Esophagus mucosa (tissue), 1 donor: Measurements from ENCODE around the gene SUGCT. TPM values are rescaled to one million over a fixed set of nuclear protein-coding genes. Genes with fewer than 3 reads are reported as not detected.

Experiments
- ATAC-seq: fragments of 200-7000 bp; cut with Tn5 transposase; one replicate; pipeline ENCODE4 v1.9.1; 2020
- total RNA-seq: library from RNA; stranded (reverse); gene quantifications from one replicate; pipeline ENCODE4 v1.2.4, GENCODE V29; 2023
- donor health status: DM: yes; HTN: yes; CAD: no.

The SUGCT gene
- total RNA-seq, 1 donor from 2014 or later = 8.2 TPM

DNA sequence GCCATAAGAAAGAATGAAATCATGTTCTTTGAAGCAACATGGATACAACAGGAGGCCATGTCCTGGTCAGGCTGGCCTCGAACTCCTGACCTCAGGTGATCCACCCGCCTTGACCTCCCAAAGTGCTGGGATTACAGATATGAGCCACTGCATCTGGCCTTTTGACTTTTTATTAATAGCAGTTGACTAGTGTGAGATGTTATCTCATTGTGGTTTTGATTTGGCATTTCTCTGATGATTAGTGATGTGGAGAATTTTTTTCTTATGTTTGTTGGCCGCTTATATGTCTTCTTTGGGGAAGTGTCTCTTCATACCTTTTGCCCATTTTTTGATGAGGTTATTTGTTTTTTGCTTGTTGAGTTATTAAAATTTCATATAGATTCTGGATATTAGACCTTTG is 400.9 kb downstream of the SUGCT start:
- no peak for ATAC-seq

DNA sequence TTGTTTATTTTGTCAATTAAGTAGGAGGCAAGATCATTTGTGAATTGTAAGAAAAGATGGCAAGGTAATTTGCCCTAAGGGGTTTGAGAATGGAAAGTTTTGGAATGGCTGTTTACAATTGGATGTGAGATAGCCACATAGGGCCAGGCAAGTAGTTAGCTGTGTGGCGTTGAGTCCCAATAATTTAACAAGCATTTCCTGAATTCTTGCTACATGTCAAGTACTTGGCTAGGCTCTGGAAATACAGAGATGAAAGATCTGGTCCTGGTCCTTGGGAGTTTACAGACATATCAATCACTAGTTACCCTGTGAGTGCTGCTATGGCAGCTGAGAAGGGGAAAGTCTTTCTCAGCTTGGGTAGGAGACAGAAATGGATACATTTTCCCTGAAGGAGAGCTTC is 401.6 kb downstream of the SUGCT start:
- no peak for ATAC-seq

DNA sequence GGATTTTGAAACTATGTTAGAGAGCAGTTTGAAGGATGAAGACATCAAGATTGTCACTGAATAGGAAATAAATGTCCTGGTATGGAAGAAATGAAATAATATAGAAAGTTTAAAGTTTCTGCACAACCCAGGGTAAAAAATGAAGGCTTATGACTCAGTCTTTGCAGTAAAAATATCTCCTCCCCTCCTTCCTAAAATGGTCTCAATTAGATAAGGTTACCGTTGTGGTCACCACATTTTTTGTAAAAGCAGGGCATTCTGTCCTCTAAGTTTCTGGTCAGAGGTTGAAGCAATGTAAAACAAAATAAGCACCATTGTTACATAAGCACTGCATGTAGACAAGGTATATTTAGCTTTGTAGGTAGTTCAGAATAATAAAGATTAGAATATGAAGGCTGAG is 403.5 kb downstream of the SUGCT start:
- ATAC-seq = no peak

DNA sequence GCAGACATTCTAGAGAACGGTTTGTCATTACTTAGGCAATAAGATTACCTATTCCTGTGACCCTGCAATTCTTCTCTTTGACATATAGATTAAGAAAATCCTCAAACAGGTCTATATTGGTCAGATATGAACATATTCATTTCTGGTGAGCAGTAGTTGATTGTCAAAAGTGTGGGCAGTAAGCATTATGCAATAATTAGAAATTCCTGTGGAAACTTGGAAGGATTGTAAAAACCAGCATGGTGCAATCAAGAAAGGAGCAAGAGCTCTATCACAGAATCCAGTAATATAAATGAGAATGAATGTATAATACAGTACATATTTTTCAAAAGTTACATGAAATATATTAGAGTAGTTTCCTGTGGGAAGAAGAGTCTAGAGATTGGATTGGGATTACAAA is 406.5 kb downstream of the SUGCT start:
- no peak for ATAC-seq

DNA sequence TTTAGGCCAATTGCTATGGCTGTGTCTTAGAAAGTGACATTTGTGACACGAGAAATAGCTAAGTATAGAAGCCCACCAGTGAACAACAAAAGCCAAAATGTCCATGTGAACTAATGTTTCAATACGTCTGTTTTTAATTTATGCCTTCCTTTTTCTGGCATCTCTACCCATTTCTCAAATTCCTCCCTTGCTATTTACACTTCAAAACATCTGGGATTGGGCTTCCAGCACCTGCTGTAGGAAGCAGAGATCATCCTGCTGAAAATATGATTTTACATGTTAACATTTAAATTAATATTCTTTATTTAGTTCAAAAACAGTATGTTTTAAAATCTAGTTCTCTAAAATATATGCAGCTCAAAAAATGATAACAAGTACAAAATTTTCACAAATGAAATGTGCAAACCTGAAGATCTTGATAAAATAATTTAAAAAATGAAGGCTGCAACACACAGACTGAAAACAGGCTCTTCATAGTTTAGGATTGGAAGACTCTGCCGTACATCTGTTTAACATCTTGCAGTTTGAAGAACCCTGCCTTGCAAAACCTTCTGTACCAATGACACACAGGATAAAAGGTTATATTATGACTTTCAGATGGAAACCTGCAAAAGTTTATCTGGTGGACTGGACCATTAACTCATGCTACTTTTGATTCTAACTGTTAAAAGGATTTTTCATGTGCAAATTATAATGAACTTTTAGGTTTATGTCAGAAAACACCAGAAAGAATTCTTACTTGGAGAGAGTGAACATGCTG is 408.4 kb downstream of the SUGCT start:
- no peak for ATAC-seq

DNA sequence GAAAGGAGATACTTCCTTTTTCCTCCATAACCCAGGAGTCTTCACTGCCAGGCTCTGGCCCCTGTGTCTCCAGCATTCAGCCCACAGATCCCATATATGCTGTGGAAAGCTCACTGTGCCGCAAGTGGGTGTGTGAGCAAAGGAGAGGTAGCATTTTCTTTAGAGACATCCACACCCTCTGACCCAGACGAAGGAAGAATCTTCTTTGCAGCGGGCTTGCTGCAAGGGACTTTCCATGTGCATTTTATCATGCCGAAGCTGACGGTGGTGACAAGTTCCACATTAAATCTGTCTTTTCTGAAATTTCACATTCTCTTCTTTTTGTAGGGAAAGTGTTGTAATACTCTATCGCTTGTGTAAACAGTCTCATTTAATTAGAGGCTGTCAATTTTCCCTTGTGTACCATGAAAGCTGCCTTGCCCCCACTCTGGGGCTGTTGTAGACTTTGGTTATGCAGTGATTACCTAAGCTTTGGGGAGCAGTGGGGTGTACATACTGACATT is 409.5 kb downstream of the SUGCT start:
- no peak for ATAC-seq

DNA sequence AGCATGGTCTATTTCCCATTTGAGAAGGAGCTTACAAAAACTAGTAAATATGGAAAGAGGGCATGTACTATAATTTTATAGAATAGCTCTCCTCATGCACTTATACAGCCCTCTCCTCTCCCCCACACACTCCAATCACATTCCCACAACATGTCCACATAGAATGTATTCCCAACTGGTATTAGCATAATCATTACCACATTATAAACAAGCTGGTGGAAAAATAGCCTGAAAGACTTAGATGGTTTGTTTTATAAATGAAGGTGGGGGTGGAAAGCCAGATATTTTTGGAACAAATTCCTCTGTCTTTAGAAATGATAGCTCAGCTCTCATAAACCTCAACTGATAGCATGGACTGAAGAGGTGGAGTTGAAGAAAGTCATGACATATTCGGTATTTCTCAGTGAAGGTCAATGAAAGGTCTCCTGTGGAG is 410.1 kb downstream of the SUGCT start:
- ATAC-seq = no peak

DNA sequence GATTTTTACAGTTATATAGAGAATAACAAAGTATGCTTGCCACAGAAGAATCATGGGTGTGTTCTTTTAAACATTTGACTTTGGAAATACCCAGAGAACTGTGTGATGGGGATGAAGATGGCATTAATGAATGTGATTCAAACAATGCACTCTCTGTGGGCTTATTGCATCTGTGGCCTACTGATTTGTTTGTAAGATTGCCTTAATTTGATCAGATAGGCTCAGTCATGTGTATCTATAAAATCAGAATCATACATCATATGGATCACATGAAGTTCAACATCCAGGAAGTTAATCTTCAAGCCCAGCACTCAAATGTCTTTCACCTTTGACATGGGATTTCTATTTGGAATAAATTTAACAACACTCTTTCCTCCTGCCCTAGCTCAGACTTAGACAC is 410.9 kb downstream of the SUGCT start:
- no peak for ATAC-seq

DNA sequence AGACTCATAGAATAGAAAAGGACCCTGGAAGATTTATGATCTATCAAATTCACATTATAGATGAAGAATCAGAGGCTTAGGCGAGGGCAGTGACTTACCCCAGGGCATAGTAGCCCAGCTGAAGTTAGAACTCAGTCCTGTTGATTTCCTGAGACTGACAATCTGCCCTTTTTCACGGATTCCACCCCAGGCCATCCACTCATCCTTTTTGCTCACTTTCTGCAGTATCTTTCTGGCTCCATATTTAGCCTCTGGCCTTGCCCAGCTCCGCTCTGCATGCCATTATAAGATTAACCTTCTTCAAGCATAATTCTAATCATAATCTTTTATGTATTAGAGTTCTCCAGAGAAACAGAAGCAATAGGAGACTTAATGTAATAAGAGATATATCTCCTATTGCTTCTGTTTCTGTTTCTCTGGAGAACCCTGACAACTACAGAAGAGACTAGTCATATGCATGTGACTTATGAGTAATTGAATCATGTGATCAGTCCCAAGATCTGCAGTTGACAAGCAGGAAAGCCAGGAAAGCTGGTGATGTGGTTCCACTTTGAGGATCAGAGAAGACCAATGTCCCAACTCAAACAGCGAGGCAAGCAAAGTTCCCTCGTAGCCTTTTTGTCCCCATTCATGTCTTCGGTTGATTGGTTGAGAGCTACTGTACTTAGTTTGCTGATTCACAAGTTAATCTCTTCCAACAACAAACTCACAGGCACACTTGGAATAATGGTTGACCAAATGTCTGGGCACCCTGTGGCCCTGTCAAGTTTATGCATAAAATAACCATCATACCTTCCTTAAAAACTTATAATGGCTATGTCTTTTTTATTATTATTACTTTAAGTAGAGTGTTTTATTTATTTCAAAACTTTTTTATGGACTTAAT is 412.1 kb downstream of the SUGCT start:
- no peak for ATAC-seq

DNA sequence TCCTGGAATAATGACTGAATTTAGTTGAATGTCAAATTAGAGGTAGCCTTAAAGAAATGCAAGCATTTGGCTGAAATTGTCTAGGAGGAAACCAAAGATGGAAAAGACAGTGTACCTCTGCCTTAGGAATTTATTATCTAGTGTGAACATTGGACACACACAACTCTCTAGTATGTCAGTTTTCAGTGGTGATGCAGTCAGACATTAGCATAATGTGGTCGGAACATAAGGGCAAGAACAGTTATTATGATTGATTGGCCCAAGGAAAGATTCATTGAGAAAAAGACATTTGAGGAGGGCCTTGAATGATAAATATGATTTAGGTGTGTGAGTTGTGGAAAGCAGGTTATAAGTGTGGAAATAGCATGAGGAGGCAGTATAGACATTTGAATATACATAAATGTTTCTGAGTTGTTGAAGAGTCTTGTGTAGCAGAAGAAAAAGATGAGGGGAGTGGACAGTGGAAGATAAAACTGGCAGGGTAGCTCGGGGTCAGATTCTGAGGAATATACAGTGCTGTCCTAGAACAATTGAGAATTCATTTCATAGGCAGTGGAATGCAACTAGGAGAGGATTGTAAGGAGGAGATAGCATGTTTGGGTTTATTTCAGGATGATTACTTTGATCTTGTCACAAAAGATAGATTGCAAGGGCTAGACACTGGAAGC is 414.7 kb downstream of the SUGCT start:
- no peak for ATAC-seq

DNA sequence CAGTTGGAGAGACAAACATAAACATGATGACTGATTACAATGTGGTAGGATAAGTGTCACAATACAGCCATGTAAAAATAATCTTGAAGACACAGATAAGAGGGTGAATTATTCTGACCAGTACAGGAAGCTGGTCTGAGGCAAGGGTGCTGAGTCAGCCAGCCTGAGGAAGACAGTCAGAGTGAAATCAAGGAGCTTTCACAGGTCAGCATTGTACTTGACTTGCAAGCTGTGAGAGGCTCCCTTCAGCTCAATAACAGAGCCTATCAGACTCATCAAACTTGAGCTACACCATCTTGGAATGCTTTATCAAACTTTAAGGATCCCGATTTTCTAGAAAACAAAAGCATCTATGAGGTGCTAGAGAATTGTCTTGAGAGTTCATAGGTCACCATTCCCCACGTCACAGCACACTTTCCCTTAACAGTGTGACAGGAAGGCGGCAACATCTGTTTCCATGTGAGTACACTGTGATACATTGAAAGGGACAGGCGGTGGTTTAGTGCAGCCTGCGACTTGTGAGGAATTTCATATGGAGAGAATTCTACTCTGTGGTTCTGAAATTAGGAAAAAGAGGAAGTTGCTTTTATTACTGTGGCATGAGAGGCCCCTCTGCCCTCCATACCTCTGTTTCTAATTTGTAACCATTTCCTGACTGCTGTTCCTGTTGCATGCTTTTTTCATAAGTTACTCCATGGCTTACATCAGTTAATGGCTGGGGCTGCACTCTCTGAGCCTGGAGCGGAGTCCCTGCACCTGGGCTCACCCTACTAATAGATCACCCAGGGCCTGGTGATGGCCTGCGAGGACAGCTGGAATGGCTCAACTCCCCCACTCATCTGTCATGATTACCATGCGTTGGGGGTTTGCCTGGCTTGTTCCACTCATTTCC is 417.1 kb downstream of the SUGCT start:
- no peak for ATAC-seq

DNA sequence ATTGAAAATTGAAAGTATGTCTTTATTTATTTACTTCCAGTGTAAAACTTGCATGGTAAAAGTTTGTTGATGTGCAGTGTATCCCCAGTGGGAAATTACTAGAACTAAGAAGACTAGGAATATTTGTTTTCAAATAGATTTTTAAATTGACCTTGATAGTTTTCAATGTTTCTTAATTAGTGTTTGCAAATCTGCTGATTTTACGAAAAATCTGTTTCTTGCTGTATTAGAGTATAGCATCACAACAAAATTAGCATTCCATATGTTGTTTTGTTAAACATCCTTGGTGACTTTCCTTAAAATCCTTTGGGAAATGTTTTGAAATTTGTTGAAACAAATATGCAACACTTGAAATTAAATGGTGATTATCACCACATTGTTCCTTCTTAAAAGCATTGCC is 425.9 kb downstream of the SUGCT start:
- no peak for ATAC-seq

DNA sequence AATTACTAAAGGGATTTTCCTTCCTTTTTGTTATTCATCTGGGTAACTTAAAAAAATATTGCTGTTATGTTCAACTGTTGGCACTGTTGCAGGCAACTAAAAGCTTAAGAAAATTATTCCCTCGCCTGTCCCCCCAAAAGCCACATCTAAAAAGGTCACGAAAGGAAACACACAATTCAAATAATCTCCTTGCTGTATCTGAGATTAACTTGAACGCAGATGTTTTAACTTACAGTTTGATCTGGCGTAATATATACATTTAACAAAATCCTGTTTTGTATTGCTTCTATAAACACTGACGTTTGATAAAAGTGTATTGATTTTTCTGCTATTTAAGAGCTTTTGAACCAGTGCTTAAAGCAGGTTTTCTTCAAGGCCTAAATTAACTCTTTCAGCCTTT is 432.1 kb downstream of the SUGCT start:
- no peak for ATAC-seq

DNA sequence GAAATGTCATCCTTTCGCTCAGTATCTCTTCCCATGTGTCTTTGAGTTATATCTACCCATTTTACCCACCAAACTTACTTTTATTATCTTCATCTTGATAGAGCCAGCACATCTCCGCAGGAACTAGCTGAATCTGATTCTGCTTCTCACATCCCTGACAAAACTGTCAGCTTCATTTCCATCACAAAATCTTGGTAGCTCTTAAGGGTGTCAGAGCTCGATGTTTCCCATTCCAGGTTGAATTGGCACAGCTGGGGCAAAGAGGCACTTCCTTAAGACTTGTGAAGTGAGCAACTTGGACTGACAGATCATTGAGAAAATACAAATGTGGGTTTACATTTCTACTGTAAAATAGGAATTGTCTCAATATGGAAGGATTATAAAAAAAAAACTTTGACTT is 434.5 kb downstream of the SUGCT start:
- ATAC-seq = no peak

DNA sequence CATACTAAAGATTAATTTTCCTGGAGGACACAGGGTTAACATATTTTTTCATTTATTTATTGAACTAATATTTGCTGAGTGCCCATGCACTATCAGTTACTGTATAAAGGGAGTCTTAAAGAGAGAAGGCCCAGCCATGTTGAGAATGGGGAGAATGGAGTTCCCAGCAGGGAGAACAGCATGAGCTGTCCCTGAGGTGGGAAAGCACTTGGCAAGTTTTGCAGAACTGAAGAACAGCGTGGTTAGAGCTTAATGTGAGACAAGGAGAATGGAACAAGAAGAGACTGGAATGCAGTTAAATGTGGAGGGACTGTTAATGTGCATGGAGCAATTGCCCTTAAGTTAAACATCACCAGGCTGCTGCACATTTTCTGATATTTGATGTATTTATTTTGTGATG is 435.4 kb downstream of the SUGCT start:
- no peak for ATAC-seq

DNA sequence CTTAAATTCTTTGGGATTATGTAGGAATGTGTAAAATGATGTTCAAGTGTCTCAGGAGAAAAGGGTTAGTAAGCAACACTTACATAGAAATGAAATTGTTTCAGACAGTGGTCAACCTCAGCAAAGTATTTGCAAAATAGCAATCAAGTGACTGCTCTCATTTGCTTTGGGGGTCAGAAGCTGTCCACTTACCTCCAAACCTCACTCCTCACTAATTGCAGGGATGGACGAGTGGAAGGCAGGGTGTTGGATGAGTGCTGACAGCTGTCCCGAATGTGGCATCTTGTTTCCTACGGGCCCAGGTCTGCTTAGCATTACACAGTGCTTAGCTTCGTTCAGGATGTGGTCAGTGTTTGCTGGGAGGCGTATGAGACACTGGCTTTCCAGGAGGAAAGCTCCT is 437.0 kb downstream of the SUGCT start:
- no peak for ATAC-seq

DNA sequence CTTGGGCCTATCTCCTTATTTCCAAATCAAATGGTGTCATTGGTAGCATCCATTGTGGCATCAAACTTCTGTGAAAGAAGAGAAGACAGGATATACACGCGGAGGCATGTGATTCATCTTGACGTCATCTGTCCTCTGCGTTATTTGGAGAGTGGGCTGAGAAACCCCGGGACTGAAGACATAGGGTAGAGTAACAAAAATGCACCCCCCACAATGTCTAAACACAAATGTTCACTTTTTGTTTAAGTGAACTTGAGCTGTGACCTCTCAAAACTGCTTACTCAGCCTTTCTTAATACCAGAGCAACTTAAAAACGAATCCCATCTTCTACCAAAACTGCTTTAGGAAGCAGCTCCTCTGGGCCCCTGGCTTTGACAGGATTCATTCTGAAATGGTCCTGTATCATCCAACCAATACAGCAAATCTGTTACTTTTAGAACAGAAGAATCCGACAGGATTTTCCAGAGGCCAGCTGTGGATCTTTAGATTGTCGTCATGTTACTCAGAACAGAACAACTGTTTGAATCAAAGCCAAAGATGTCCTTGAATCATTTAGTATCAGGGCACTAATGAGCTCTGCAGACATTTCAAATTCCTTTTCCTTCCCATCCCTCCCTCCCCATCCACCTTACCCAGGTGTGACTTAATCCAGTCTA is 438.1 kb downstream of the SUGCT start:
- no peak for ATAC-seq

DNA sequence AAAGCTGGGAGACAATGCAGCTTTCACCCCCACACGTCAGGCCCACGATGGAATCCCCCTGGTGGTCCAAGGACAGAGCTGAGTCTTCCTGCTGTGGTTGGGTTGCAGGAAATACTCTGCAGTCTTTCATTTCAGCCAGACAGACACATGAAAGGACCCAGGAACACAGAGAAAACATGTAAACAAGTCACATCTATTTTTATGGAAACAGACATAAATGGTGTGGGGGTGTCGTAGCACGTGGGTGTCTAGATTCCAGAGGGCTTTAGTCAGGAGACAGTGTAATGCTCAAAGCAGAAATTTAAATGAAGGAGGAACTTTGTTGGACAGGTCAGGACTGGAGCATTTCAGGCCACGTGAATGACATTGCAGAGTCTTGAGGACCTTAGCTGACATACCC is 444.6 kb downstream of the SUGCT start:
- ATAC-seq = no peak

DNA sequence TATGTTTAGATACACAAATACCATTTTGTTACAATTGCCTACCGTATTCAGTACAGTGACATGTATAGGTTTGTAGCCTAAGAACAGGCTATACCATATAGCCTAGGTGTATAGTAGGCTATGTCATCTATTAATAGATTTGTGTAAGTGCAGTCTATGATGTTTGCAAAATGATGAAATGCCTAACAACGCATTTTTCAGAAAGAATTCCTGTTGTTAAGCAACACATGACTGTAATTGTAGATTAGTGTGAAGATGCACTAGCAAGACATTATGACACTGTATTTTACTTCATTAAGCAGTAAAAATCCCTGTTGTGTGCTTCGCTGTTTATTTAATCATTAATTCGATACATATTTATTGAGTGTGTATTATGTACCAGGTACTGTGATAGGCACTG is 446.0 kb downstream of the SUGCT start:
- no peak for ATAC-seq

DNA sequence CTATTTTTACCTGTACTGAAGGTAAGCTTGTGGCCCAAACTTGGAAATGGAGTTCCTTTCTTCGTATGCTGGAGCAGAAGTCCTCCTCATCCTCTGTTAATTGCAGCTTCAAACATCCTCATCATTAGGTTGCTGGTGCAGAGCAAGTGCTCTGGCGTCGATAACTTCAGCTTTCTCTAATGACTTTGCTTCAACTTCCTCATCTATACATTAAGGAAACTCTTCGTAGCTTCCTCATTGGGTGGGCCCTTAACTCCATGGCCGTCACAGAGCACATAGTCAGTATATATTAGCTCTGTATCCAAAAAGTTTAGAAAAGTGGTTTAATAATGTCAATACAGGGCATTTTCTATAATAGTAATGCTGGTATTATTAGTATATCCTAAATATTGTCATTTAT is 447.7 kb downstream of the SUGCT start:
- no peak for ATAC-seq

DNA sequence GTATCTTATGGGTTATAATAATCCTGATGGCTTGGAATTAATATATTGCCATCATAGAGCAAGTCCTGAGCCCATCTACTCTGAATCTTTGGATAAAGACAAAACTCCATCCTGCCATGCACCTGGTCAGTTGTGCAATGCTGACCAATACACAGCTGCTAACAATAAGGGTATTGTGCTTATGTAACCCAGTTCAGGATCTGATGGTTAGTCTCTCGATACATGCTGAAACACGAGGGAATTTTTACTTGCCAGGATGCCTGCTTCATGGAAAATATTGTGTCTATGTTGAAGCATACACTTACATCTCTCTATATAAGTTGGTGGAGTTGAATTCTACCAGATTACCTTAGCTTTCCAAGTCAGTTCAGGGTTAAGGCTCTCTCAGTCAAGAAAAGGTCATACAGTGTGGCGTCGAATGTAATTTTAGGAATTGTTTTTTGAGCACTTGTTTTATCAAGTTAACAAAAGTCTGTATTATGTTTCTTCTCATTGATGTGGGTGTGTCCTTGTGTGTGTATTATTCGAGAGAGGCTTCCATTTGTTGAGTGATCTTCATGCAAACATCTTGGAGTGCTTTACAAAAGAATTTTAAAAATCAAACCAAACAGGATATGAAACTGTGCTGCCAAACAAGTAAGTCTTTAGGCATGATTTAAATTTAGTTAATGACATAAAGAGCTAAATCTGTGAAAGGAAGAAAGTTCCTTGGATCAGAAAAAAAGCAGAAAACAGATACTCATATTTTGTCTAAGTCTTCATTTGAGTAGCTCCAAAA is 449.1 kb downstream of the SUGCT start:
- ATAC-seq = no peak
